Astrocyte (in vitro differentiated cells and primary cell): ENCODE results near the gene DAP3. TPM values are rescaled to one million over a fixed set of nuclear protein-coding genes. Genes with fewer than 3 reads are reported as not detected.

ENCODE experiments used
- DNase-seq: peaks from one replicate; pipeline ENCODE4 v3.0.0-alpha.2; 2010; ENCODE audit warnings: low read depth
- FAIRE-seq: peaks from 2 replicates; lab custom pipeline; 2011; peaks lifted over from hg19 to GRCh38; lab: Jason Lieb, UNC
- H2AFZ ChIP-seq: 2 replicates; pipeline ENCODE4 v1.6.0; 2012; ENCODE audit warnings: low read depth, low read length, inconsistent platforms
- H3K27ac ChIP-seq: 2 replicates; pipeline ENCODE4 v1.5.1; 2011; ENCODE audit warnings: low read depth, low read length, inconsistent platforms
- H3K27me3 ChIP-seq: 2 replicates; pipeline ENCODE4 v1.6.0; 2011; ENCODE audit warnings: low read length, inconsistent platforms; ENCODE audit not compliant: insufficient read depth
- H3K36me3 ChIP-seq: 2 replicates; pipeline ENCODE4 v1.5.1; 2011; ENCODE audit warnings: low read length, inconsistent platforms; ENCODE audit not compliant: insufficient read depth
- H3K4me1 ChIP-seq: 2 replicates; pipeline ENCODE4 v1.5.1; 2011; ENCODE audit warnings: low read length, inconsistent platforms; ENCODE audit not compliant: insufficient read depth
- H3K4me2 ChIP-seq: 2 replicates; pipeline ENCODE4 v1.6.0; 2012; ENCODE audit warnings: low read length, inconsistent platforms
- H3K4me3 ChIP-seq: 2 replicates; pipeline ENCODE4 v1.5.1; 2011; ENCODE audit warnings: low read depth, mild to moderate bottlenecking, low read length, inconsistent platforms; ENCODE audit not compliant: insufficient read depth
- H3K79me2 ChIP-seq: 2 replicates; pipeline ENCODE4 v1.6.0; 2012; ENCODE audit warnings: mild to moderate bottlenecking, low read length, inconsistent platforms; ENCODE audit not compliant: insufficient read depth
- H3K9ac ChIP-seq: 2 replicates; pipeline ENCODE4 v1.6.0; 2012; ENCODE audit warnings: mild to moderate bottlenecking, low read length, inconsistent platforms
- H3K9me3 ChIP-seq: 2 replicates; pipeline ENCODE4 v1.5.1; 2012; ENCODE audit warnings: low read depth, mild to moderate bottlenecking, low read length, inconsistent platforms; ENCODE audit not compliant: insufficient read depth
- H4K20me1 ChIP-seq: 2 replicates; pipeline ENCODE4 v1.6.0; 2012; ENCODE audit warnings: low read length, inconsistent platforms; ENCODE audit not compliant: insufficient read depth
- H3K27ac Mint-ChIP-seq: one replicate; pipeline ENCODE4 v1.8.0; 2021; ENCODE audit warnings: mild to moderate bottlenecking, mixed read lengths; ENCODE audit not compliant: unreplicated experiment
- H3K27me3 Mint-ChIP-seq: one replicate; pipeline ENCODE4 v1.8.0; 2021; ENCODE audit warnings: low read depth, mixed read lengths; ENCODE audit not compliant: unreplicated experiment
- H3K36me3 Mint-ChIP-seq: one replicate; pipeline ENCODE4 v1.8.0; 2021; ENCODE audit warnings: low read depth, mixed read lengths; ENCODE audit not compliant: unreplicated experiment
- H3K4me1 Mint-ChIP-seq: one replicate; pipeline ENCODE4 v1.8.0; 2021; ENCODE audit warnings: low read depth, mixed read lengths; ENCODE audit not compliant: unreplicated experiment
- H3K4me3 Mint-ChIP-seq: one replicate; pipeline ENCODE4 v1.8.0; 2021; ENCODE audit warnings: mild to moderate bottlenecking, moderate library complexity, mixed read lengths; ENCODE audit not compliant: unreplicated experiment
- H3K9me3 Mint-ChIP-seq: one replicate; pipeline ENCODE4 v1.8.0; 2021; ENCODE audit warnings: mild to moderate bottlenecking, mixed read lengths; ENCODE audit not compliant: unreplicated experiment
- CTCF ChIP-seq: IDR thresholded peaks from 2 replicates; pipeline ENCODE4 v1.5.1; 2011; ENCODE audit warnings: low read depth, mild to moderate bottlenecking, inconsistent platforms, low read length, moderate library complexity; ENCODE audit not compliant: insufficient read depth
- EZH2 ChIP-seq: IDR thresholded peaks from 2 replicates; pipeline ENCODE4 v1.6.1; 2012; ENCODE audit warnings: mild to moderate bottlenecking, low read length, inconsistent platforms; ENCODE audit not compliant: insufficient read depth
- total RNA-seq: library from RNA; stranded (reverse); gene quantifications from 2 replicates; pipeline ENCODE4 v1.2.1, GENCODE V29; 2021

DAP3 gene
- total RNA-seq, 1 donor from 2014 or later = 108 TPM

GRCh38 chr1:155643230-155643629 is 45.7 kb upstream of the DAP3 start:
- peaks cover 23% of the 10 kb centered on the region for H3K4me1 ChIP-seq
- H3K27ac ChIP-seq = no peak overlapping the region
- no peak overlapping the region for H3K4me2 ChIP-seq
- no peaks in the 10 kb centered on the region for H3K27me3 ChIP-seq
- no peaks in the 10 kb centered on the region for H4K20me1 ChIP-seq
- H3K27me3 Mint-ChIP-seq = no peaks in the 10 kb centered on the region
- DNase-seq (no peak), FAIRE-seq (no peak)
- peaks cover 24% of the 10 kb centered on the region for H3K36me3 Mint-ChIP-seq
- peaks cover 37% of the 10 kb centered on the region for H3K9me3 Mint-ChIP-seq
- TF ChIP-seq CTCF (no peak), EZH2 (no peak)
- H2AFZ ChIP-seq = no peak overlapping the region
- H3K4me3 Mint-ChIP-seq = no peak overlapping the region
- H3K9me3 ChIP-seq = peaks cover 6% of the 10 kb centered on the region
- H3K9ac ChIP-seq = no peak overlapping the region
- H3K36me3 ChIP-seq = no peaks in the 10 kb centered on the region
- H3K4me3 ChIP-seq = no peak overlapping the region
- H3K27ac Mint-ChIP-seq = no peak overlapping the region
- peaks cover 6% of the 10 kb centered on the region for H3K79me2 ChIP-seq
- peaks cover 6% of the 10 kb centered on the region for H3K4me1 Mint-ChIP-seq

- Mint-ChIP-seq H3K9me3 (peaks cover 33% of the 10 kb centered on the region), H3K4me3 (no peak overlapping the region), H3K27ac (no peak overlapping the region), H3K36me3 (peaks cover 24% of the 10 kb centered on the region), H3K4me1 (peaks cover 10% of the 10 kb centered on the region), H3K27me3 (no peaks in the 10 kb centered on the region)
- H3K4me3 ChIP-seq = no peak overlapping the region
- FAIRE-seq = no peak
- no peaks in the 10 kb centered on the region for H4K20me1 ChIP-seq
- no peaks in the 10 kb centered on the region for H3K36me3 ChIP-seq
- peak overlapping the region; percentile 15 for H2AFZ ChIP-seq
- H3K79me2 ChIP-seq = peaks cover 6% of the 10 kb centered on the region
- peaks cover 28% of the 10 kb centered on the region for H3K4me1 ChIP-seq
- H3K4me2 ChIP-seq = peak overlapping the region; percentile 67
- DNase-seq = no peak
- H3K27ac ChIP-seq = no peak overlapping the region
- peaks cover 6% of the 10 kb centered on the region for H3K9me3 ChIP-seq
- H3K9ac ChIP-seq = no peak overlapping the region
- H3K27me3 ChIP-seq = no peaks in the 10 kb centered on the region
- TF ChIP-seq CTCF (no peak), EZH2 (no peak)
These were observed 43.8 kb upstream of the DAP3 start for GRCh38 chr1:155645034-155645598.

- peaks cover 28% of the 10 kb centered on the region for H3K4me1 ChIP-seq
- H3K9ac ChIP-seq = no peak overlapping the region
- peaks cover 10% of the 10 kb centered on the region for H3K4me1 Mint-ChIP-seq
- H3K27ac ChIP-seq = no peak overlapping the region
- no peaks in the 10 kb centered on the region for H3K36me3 ChIP-seq
- peaks cover 30% of the 10 kb centered on the region for H3K9me3 Mint-ChIP-seq
- FAIRE-seq (no peak), DNase-seq (peak; percentile 31)
- peak overlapping the region; percentile 67 for H3K4me2 ChIP-seq
- TF ChIP-seq CTCF (no peak), EZH2 (no peak)
- no peak overlapping the region for H3K4me3 ChIP-seq
- no peaks in the 10 kb centered on the region for H4K20me1 ChIP-seq
- peak overlapping the region; percentile 15 for H2AFZ ChIP-seq
- H3K4me3 Mint-ChIP-seq = no peak overlapping the region
- H3K36me3 Mint-ChIP-seq = peaks cover 21% of the 10 kb centered on the region
- peaks cover 6% of the 10 kb centered on the region for H3K79me2 ChIP-seq
- H3K27ac Mint-ChIP-seq = no peak overlapping the region
- peaks cover 6% of the 10 kb centered on the region for H3K9me3 ChIP-seq
- H3K27me3 ChIP-seq = no peaks in the 10 kb centered on the region
- H3K27me3 Mint-ChIP-seq = no peaks in the 10 kb centered on the region
These were observed 43.2 kb upstream of the DAP3 start for GRCh38 chr1:155645648-155646047.
